Neural cell (in vitro differentiated cells): ENCODE measurements around the gene CDCA7L. TPM values are rescaled to one million over a fixed set of nuclear protein-coding genes. Genes with fewer than 3 reads are reported as not detected.

Experiments used
- H2AFZ ChIP-seq: fragments of 200-600, 300-800 bp; sonication (generic), shearing (Covaris generic); 2 replicates; pipeline ENCODE4 v1.6.0; 2014; ENCODE audit warnings: low read depth, mild to moderate bottlenecking, antibody characterized with exemption, low read length, moderate library complexity
- H3F3A ChIP-seq: fragments of 200-600 bp; shearing (Covaris generic); 2 replicates; pipeline ENCODE4 v1.6.1; 2016; ENCODE audit warnings: mild to moderate bottlenecking, moderate library complexity, mixed read lengths, antibody characterized with exemption, low read length; ENCODE audit not compliant: insufficient read depth, poor library complexity, severe bottlenecking
- H3K27ac ChIP-seq: fragments of 200-600, 300-800 bp; sonication (generic), shearing (Covaris generic); 2 replicates; pipeline ENCODE4 v1.5.1; 2014; ENCODE audit warnings: mild to moderate bottlenecking, low read length, moderate library complexity
- H3K27me3 ChIP-seq: fragments of 300-800, 200-600 bp; sonication (generic), shearing (Covaris generic); 2 replicates; pipeline ENCODE4 v1.6.0; 2014; ENCODE audit warnings: mild to moderate bottlenecking, low read depth, low read length, moderate library complexity; ENCODE audit not compliant: insufficient read depth
- H3K36me3 ChIP-seq: fragments of 300-800, 200-600 bp; sonication (generic), shearing (Covaris generic); 2 replicates; pipeline ENCODE4 v1.5.1; 2014; ENCODE audit warnings: mild to moderate bottlenecking, antibody characterized with exemption, low read length, moderate library complexity; ENCODE audit not compliant: insufficient read depth
- H3K4me2 ChIP-seq: fragments of 300-800, 200-600 bp; sonication (generic), shearing (Covaris generic); 2 replicates; pipeline ENCODE4 v1.6.0; 2014; ENCODE audit warnings: mild to moderate bottlenecking, low read length
- H3K4me3 ChIP-seq: fragments of 300-800, 200-600 bp; sonication (generic), shearing (Covaris generic); 2 replicates; pipeline ENCODE4 v1.5.1; 2014; ENCODE audit warnings: mild to moderate bottlenecking, low read length, moderate library complexity
- H3K79me2 ChIP-seq: fragments of 200-600 bp; shearing (Covaris generic); replicated peaks from 2 replicates; pipeline ENCODE4 v1.6.0; 2014; ENCODE audit warnings: mild to moderate bottlenecking, low read length, moderate library complexity; ENCODE audit not compliant: insufficient read depth
- H3K9ac ChIP-seq: fragments of 300-800, 200-600 bp; sonication (generic), shearing (Covaris generic); 2 replicates; pipeline ENCODE4 v1.6.1; 2016; ENCODE audit warnings: mild to moderate bottlenecking, low read length, mixed read lengths
- H3K9me2 ChIP-seq: fragments of 200-600 bp; shearing (Covaris generic); 2 replicates; pipeline ENCODE4 v1.6.1; 2016; ENCODE audit warnings: mild to moderate bottlenecking, low read length, mixed read lengths; ENCODE audit not compliant: insufficient read depth
- H3K9me3 ChIP-seq: fragments of 200-600, 300-800 bp; sonication (generic), shearing (Covaris generic); 2 replicates; pipeline ENCODE4 v1.6.1; 2016; ENCODE audit warnings: mild to moderate bottlenecking, mixed run types, low read length, moderate library complexity, mixed read lengths
- H4K20me1 ChIP-seq: fragments of 200-600 bp; shearing (Covaris generic); 2 replicates; pipeline ENCODE4 v1.6.1; 2016; ENCODE audit warnings: mild to moderate bottlenecking, mixed run types; ENCODE audit not compliant: insufficient read depth
- CTCF ChIP-seq: fragments of 450-650 bp; IDR thresholded peaks from 2 replicates; pipeline ENCODE4 v1.5.1; 2014; ENCODE audit warnings: antibody characterized with exemption, mild to moderate bottlenecking, moderate library complexity; ENCODE audit not compliant: poor library complexity, severe bottlenecking
- EP300 ChIP-seq: fragments of 450-650 bp; conservative IDR thresholded peaks from 2 replicates; pipeline ENCODE4 v1.6.1; 2014; ENCODE audit warnings: antibody characterized with exemption, mild to moderate bottlenecking, moderate library complexity; ENCODE audit not compliant: poor library complexity, severe bottlenecking
- EZH2 ChIP-seq: fragments of 200-600, 300-800 bp; shearing (Covaris generic), sonication (generic); IDR thresholded peaks from 2 replicates; pipeline ENCODE4 v1.6.1; 2014; ENCODE audit warnings: antibody characterized with exemption, low read length, borderline replicate concordance, mild to moderate bottlenecking; ENCODE audit not compliant: insufficient read depth, poor library complexity, severe bottlenecking
- MXI1 ChIP-seq: fragments of 450-650 bp; conservative IDR thresholded peaks from 2 replicates; pipeline ENCODE4 v1.6.1; 2014; ENCODE audit warnings: antibody characterized with exemption, mild to moderate bottlenecking; ENCODE audit not compliant: poor library complexity, severe bottlenecking
- POLR2AphosphoS5 ChIP-seq: IDR thresholded peaks from 2 replicates; pipeline ENCODE4 v1.6.1; 2012
- RAD21 ChIP-seq: fragments of 450-650 bp; conservative IDR thresholded peaks from 2 replicates; pipeline ENCODE4 v1.6.1; 2014; ENCODE audit warnings: antibody characterized with exemption, mild to moderate bottlenecking, moderate library complexity
- REST ChIP-seq: IDR thresholded peaks from 2 replicates; pipeline ENCODE4 v1.6.1; 2012; ENCODE audit warnings: borderline replicate concordance
- SMC3 ChIP-seq: fragments of 450-650 bp; conservative IDR thresholded peaks from 2 replicates; pipeline ENCODE4 v1.6.1; 2014; ENCODE audit warnings: antibody characterized with exemption, mild to moderate bottlenecking, moderate library complexity; ENCODE audit not compliant: poor library complexity
- TAF1 ChIP-seq: IDR thresholded peaks from 2 replicates; pipeline ENCODE4 v1.6.1; 2012; ENCODE audit warnings: low read depth
- polyA minus RNA-seq: library from RNA; depleted of rRNA, polyadenylated mRNA; stranded (reverse); fragments of >200 nt; gene quantifications from 2 replicates; pipeline ENCODE4 v1.2.3, GENCODE V29; 2014
- polyA plus RNA-seq: library from polyadenylated mRNA; depleted of rRNA; stranded (reverse); fragments of >200 nt; gene quantifications from 2 replicates; pipeline ENCODE4 v1.2.3, GENCODE V29; 2014

CDCA7L gene, protein sequence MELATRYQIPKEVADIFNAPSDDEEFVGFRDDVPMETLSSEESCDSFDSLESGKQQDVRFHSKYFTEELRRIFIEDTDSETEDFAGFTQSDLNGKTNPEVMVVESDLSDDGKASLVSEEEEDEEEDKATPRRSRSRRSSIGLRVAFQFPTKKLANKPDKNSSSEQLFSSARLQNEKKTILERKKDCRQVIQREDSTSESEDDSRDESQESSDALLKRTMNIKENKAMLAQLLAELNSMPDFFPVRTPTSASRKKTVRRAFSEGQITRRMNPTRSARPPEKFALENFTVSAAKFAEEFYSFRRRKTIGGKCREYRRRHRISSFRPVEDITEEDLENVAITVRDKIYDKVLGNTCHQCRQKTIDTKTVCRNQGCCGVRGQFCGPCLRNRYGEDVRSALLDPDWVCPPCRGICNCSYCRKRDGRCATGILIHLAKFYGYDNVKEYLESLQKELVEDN
- polyA plus RNA-seq (3.4 and 3.9 TPM in 2 replicates), polyA minus RNA-seq (3.9 and 7.3 TPM in 2 replicates)

- Histone ChIP-seq H3K4me3 (peak within 1 kb of the TSS; percentile 85), H3F3A (peaks cover 3% of the 10 kb centered on the region), H3K4me2 (peak within 1 kb of the TSS; percentile 53), H4K20me1 (no peaks in the 10 kb centered on the region), H3K36me3 (no peaks in the 10 kb centered on the region), H3K9ac (peak within 1 kb of the TSS; percentile 56), H2AFZ (peak within 1 kb of the TSS; percentile 36), H3K9me3 (no peaks in the 10 kb centered on the region), H3K27ac (no peak within 1 kb of the TSS), H3K27me3 (peaks cover 16% of the 10 kb centered on the region), H3K9me2 (no peaks in the 10 kb centered on the region), H3K79me2 (no peaks in the 10 kb centered on the region)
- TF ChIP-seq MXI1: peak; percentile 45
- no peak for TF ChIP-seq EP300
- TF ChIP-seq RAD21: peak; percentile 13
These were observed at the start of gene CDCA7L for GRCh38 chr7:21945454-21946221. TSS of gene CDCA7L (minus strand) at chr7:21945899. CDS start at chr7:21945804, 95 bp downstream.

GRCh38 chr7:21986096-21986495 lies 40.4 kb upstream of the CDCA7L start:
- Histone ChIP-seq H3F3A (no peaks in the 10 kb centered on the region), H3K36me3 (no peaks in the 10 kb centered on the region), H3K27ac (no peak overlapping the region), H3K27me3 (no peaks in the 10 kb centered on the region), H3K9me3 (no peaks in the 10 kb centered on the region), H3K79me2 (no peaks in the 10 kb centered on the region), H4K20me1 (no peaks in the 10 kb centered on the region), H3K4me3 (no peak overlapping the region), H3K9me2 (no peaks in the 10 kb centered on the region), H3K4me2 (no peak overlapping the region), H3K9ac (no peak overlapping the region), H2AFZ (no peak overlapping the region)
- TF ChIP-seq EZH2: no peak
- TF ChIP-seq SMC3: no peak
- TF ChIP-seq EP300: no peak
- no peak for TF ChIP-seq CTCF
- TF ChIP-seq POLR2AphosphoS5: no peak
- no peak for TF ChIP-seq REST
- TF ChIP-seq MXI1: no peak
- no peak for TF ChIP-seq TAF1
- no peak for TF ChIP-seq RAD21
